Liver (tissue), 9 donors: ENCODE measurements around the gene NFKB1. TPM values are rescaled to one million over a fixed set of nuclear protein-coding genes. Genes with fewer than 3 reads are reported as not detected.
A peak's percentile ranks its signal among the peaks of the same experiment; 100 is the strongest.

Experiments used
- DNase-seq: peaks from one replicate; pipeline ENCODE4 v3.0.0-alpha.2; 2017; ENCODE audit warnings: low spot score
- H3K27ac ChIP-seq, 2 donors: one replicate each; pipeline ENCODE4 v1.7.0; 2013; ENCODE audit warnings: inconsistent platforms in 2 of 2, low read length in 2 of 2, control low read depth in 1 of 2, low read depth in 1 of 2, mild to moderate bottlenecking in 1 of 2
- H3K27me3 ChIP-seq, 4 donors: one replicate each; pipeline versions ENCODE4 v1.6.1 to v1.7.0; 2013; ENCODE audit warnings: low read length in 3 of 4, inconsistent platforms in 1 of 4, mild to moderate bottlenecking in 1 of 4, moderate library complexity in 1 of 4; ENCODE audit not compliant: control insufficient read depth in 4 of 4, insufficient read depth in 4 of 4
- H3K36me3 ChIP-seq, 4 donors: one replicate each; pipeline versions ENCODE4 v1.6.1 to v1.7.0; 2013; ENCODE audit warnings: low read length in 3 of 4, mild to moderate bottlenecking in 3 of 4, low read depth in 1 of 4, moderate library complexity in 1 of 4; ENCODE audit not compliant: control insufficient read depth in 4 of 4, insufficient read depth in 3 of 4
- H3K4me1 ChIP-seq, 4 donors: one replicate each; pipeline versions ENCODE4 v1.6.1 to v1.7.0; 2013; ENCODE audit warnings: low read length in 3 of 4, mild to moderate bottlenecking in 3 of 4, moderate library complexity in 1 of 4; ENCODE audit not compliant: control insufficient read depth in 4 of 4, insufficient read depth in 4 of 4
- H3K4me3 ChIP-seq, 3 donors: one replicate each; pipeline versions ENCODE4 v1.6.1 to v1.7.0; 2013; ENCODE audit warnings: low read length in 3 of 3, control low read depth in 1 of 3, low read depth in 1 of 3, mild to moderate bottlenecking in 1 of 3
- H3K9ac ChIP-seq, 2 donors: one replicate each; pipeline ENCODE4 v1.7.0; 2013; ENCODE audit warnings: low read length in 2 of 2, mild to moderate bottlenecking in 2 of 2, moderate library complexity in 2 of 2, control low read depth in 1 of 2, low read depth in 1 of 2
- H3K9me3 ChIP-seq, 4 donors: one replicate each; pipeline versions ENCODE4 v1.6.1 to v1.7.0; 2013; ENCODE audit warnings: low read length in 3 of 4; ENCODE audit not compliant: control insufficient read depth in 4 of 4
- FOXA1 ChIP-seq: IDR thresholded peaks from 2 replicates; pipeline ENCODE4 v1.6.1; 2016; ENCODE audit warnings: antibody characterized with exemption
- FOXA2 ChIP-seq: IDR thresholded peaks from 2 replicates; pipeline ENCODE4 v1.6.1; 2016; ENCODE audit warnings: antibody characterized with exemption
- GABPA ChIP-seq, 2 donors: IDR thresholded peaks in 1 of 2; conservative IDR thresholded peaks in 1 of 2; 2 replicates each; pipeline ENCODE4 v1.6.1; 2016; ENCODE audit warnings: antibody characterized with exemption in 2 of 2, mild to moderate bottlenecking in 1 of 2, moderate library complexity in 1 of 2
- HNF4A ChIP-seq, 2 donors: conservative IDR thresholded peaks; 2 replicates each; pipeline ENCODE4 v1.6.1; 2016; ENCODE audit warnings: antibody characterized with exemption in 2 of 2, mild to moderate bottlenecking in 2 of 2
- HNF4G ChIP-seq: IDR thresholded peaks from 2 replicates; pipeline ENCODE4 v1.6.1; 2016; ENCODE audit warnings: antibody characterized with exemption
- JUND ChIP-seq, 2 donors: IDR thresholded peaks; 2 replicates each; pipeline ENCODE4 v1.6.1; 2016; ENCODE audit warnings: antibody characterized with exemption in 2 of 2
- MAX ChIP-seq: IDR thresholded peaks from 2 replicates; pipeline ENCODE4 v1.6.1; 2016; ENCODE audit warnings: antibody characterized with exemption
- NR2F2 ChIP-seq: IDR thresholded peaks from 2 replicates; pipeline ENCODE4 v1.6.1; 2016; ENCODE audit warnings: antibody characterized with exemption
- REST ChIP-seq: IDR thresholded peaks from 2 replicates; pipeline ENCODE4 v1.6.1; 2016; ENCODE audit warnings: antibody characterized with exemption, mild to moderate bottlenecking
- RXRA ChIP-seq, 2 donors: IDR thresholded peaks; 2 replicates each; pipeline ENCODE4 v1.6.1; 2017 to 2018; ENCODE audit warnings: antibody characterized with exemption in 2 of 2, mild to moderate bottlenecking in 1 of 2
- YY1 ChIP-seq: IDR thresholded peaks from 2 replicates; pipeline ENCODE4 v1.6.1; 2016; ENCODE audit warnings: antibody characterized with exemption, mild to moderate bottlenecking
- ZBTB33 ChIP-seq: IDR thresholded peaks from 2 replicates; pipeline ENCODE4 v1.6.1; 2016; ENCODE audit warnings: antibody characterized with exemption
- WGBS: extraction: QIAGEN DNeasy Blood & Tissue Kit; methylation state at CpG from one replicate; pipeline ENCODE4 v1.1.7; 2013; 5-methylcytosine and 5-hydroxymethylcytosine counted together
- polyA plus RNA-seq, 2 donors: library from polyadenylated mRNA; stranded (reverse) in 1 of 2; unstranded in 1 of 2; fragments of 200-250 nt in 1 of 2; fragments of >200 nt in 1 of 2; fragmentation: Nextera tagmentation in 1 of 2; extraction: Ambion mirVana in 1 of 2; gene quantifications; one replicate each; pipeline versions ENCODE4 v1.2.1 to v1.2.3, GENCODE V29; 2013 to 2015
- total RNA-seq, 2 donors: library from RNA; depleted of rRNA; stranded (reverse); fragments of >200 nt; gene quantifications; one replicate each; pipeline ENCODE4 v1.2.3, GENCODE V29; 2014
- TF ChIP-seq, protein P1 (sequence below): fragments of 150-350 bp; IDR thresholded peaks from 2 replicates; pipeline ENCODE4 v1.5.1; 2017; ENCODE audit warnings: improper control_type of control experiment, low read depth, low read length; ENCODE audit not compliant: missing input control
- TF ChIP-seq, protein P2 (sequence below): IDR thresholded peaks from 2 replicates; pipeline ENCODE4 v1.6.1; 2016; ENCODE audit warnings: antibody characterized with exemption
- donor health status: healthy.
- donor health status: healthy.
- donor health status: healthy.
- donor health status: healthy.
- donor health status: healthy.

Gene NFKB1
- total and polyA plus RNA-seq, 4 donors: 5.1 to 23.0 (median 13.4) TPM

DNA sequence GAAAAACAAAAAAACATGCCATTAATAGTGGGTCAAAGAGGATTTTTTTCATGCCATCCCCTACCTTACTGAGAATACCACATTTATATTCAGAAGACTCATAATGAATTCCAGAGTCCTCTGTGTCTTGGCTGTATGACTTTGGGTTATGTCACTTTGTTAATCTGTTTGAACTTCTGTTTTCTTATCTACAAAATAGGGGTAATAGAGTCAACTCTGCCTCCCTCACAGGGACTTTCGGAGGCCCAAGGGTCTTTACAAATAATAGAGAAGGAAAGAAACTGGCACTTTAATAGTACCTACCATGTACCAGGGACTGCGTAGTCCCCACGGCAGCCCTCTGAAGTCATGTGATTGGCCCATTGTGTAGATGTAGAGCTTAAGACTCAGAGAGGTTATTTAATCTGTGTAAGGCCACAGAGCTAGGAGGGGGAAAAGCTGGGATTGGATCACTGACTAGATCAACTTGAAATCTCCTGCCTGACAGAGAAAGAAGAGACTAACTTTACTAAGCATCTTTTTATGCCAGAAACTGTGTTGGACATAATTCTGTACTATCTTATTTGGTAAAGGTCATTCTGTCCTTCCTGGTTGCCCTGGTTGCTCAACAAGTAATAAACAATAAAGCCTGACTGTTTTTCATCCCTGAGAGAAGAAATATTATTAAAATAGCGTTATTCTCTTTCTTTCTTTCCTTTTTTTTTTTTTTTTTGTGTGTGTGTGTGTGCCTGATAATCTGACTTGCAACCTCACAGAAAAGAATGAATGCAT lies 59.6 kb downstream of the NFKB1 start:
- TF ChIP-seq FOXA1: no peak
- TF ChIP-seq ZBTB33: no peak
- no peak for TF ChIP-seq REST
- TF ChIP-seq, protein P1, sequence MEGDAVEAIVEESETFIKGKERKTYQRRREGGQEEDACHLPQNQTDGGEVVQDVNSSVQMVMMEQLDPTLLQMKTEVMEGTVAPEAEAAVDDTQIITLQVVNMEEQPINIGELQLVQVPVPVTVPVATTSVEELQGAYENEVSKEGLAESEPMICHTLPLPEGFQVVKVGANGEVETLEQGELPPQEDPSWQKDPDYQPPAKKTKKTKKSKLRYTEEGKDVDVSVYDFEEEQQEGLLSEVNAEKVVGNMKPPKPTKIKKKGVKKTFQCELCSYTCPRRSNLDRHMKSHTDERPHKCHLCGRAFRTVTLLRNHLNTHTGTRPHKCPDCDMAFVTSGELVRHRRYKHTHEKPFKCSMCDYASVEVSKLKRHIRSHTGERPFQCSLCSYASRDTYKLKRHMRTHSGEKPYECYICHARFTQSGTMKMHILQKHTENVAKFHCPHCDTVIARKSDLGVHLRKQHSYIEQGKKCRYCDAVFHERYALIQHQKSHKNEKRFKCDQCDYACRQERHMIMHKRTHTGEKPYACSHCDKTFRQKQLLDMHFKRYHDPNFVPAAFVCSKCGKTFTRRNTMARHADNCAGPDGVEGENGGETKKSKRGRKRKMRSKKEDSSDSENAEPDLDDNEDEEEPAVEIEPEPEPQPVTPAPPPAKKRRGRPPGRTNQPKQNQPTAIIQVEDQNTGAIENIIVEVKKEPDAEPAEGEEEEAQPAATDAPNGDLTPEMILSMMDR: no peak
- TF ChIP-seq HNF4A (conservative IDR thresholded peaks at IDR 0.05): no peak
- TF ChIP-seq MAX: no peak
- TF ChIP-seq, protein P2, sequence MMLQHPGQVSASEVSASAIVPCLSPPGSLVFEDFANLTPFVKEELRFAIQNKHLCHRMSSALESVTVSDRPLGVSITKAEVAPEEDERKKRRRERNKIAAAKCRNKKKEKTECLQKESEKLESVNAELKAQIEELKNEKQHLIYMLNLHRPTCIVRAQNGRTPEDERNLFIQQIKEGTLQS: no peak
- no peak for TF ChIP-seq YY1
- TF ChIP-seq FOXA2: no peak
- no peak for TF ChIP-seq GABPA (IDR thresholded peaks at IDR 0.05 in 1 of 2, conservative IDR thresholded peaks at IDR 0.05 in 1 of 2)
- no peak for TF ChIP-seq HNF4G
- TF ChIP-seq NR2F2: no peak
- Histone ChIP-seq H3K4me1 (peaks cover 0 to 15% (median 5%) of the 10 kb centered on the region in 4 donors), H3K27ac (peak overlapping the region in 1 of 2 donors; percentile 29)

GRCh38 chr4:102563000-102563399 lies 61.8 kb downstream of the NFKB1 start:
- Histone ChIP-seq H3K27ac (no peak overlapping the region), H3K9me3 (no peaks in the 10 kb centered on the region), H3K9ac (no peak overlapping the region), H3K27me3 (no peaks in the 10 kb centered on the region), H3K4me3 (no peak overlapping the region), H3K4me1 (peaks cover 0 to 15% (median 5%) of the 10 kb centered on the region in 4 donors), H3K36me3 (peaks cover 0 to 3% (median 0%) of the 10 kb centered on the region in 4 donors)
- no peak for DNase-seq
- 76% methylated on average over 1 of the region's 1 CpG for WGBS
- TF ChIP-seq JUND (IDR thresholded peaks at IDR 0.05) (no peak), RXRA (IDR thresholded peaks at IDR 0.05) (no peak), MAX (no peak), GABPA (IDR thresholded peaks at IDR 0.05 in 1 of 2, conservative IDR thresholded peaks at IDR 0.05 in 1 of 2) (no peak), ZBTB33 (no peak)

More for the DNA sequence above, 59.6 kb downstream of the NFKB1 start:
- Histone ChIP-seq H3K36me3 (peaks cover 0 to 3% (median 0%) of the 10 kb centered on the region in 4 donors), H3K9ac (no peak overlapping the region), H3K27me3 (no peaks in the 10 kb centered on the region), H3K4me3 (no peak overlapping the region), H3K9me3 (no peaks in the 10 kb centered on the region)
- no peak for DNase-seq
- WGBS: 83% methylated on average over 4 of the region's 4 CpGs
